Stimulated activated CD4-positive, alpha-beta T cell treated with anti-CD3 and anti-CD28 coated beads, Interleukin-4, amount 100 ng/mL, for 48 hours (primary cell): ENCODE results near the gene C16orf54.
"Not testable (repeated sequence)": the region's sequence is repeated elsewhere in the genome, so short reads cannot be mapped to it uniquely, and the experiment has no call there.

Source experiments
- DNase-seq, 2 donors: peaks; one replicate each; pipeline ENCODE4 v3.0.0-alpha.2; 2020; ENCODE audit warnings: low read depth in 2 of 2

The C16orf54 gene

GRCh38 chr16:29708917-29709600 is 36.7 kb downstream of the C16orf54 start:
- no peak for DNase-seq

- DNase-seq = not testable (repeated sequence)
These were observed 38.6 kb downstream of the C16orf54 start for GRCh38 chr16:29707160-29707559.

- DNase-seq = no peak
These were observed 40.8 kb downstream of the C16orf54 start for GRCh38 chr16:29705030-29705429.

GRCh38 chr16:29702269-29702668 is 43.5 kb downstream of the C16orf54 start:
- no peak for DNase-seq

- no peak for DNase-seq
These were observed 44.6 kb downstream of the C16orf54 start for GRCh38 chr16:29701214-29701555.

- DNase-seq = peak; percentile 63 to 65
These were observed 45.4 kb downstream of the C16orf54 start for GRCh38 chr16:29700253-29700987.

GRCh38 chr16:29699324-29700219 is 46.2 kb downstream of the C16orf54 start:
- no peak for DNase-seq

GRCh38 chr16:29698484-29699323 is 47.1 kb downstream of the C16orf54 start:
- no peak for DNase-seq

GRCh38 chr16:29698042-29698441 is 47.7 kb downstream of the C16orf54 start:
- DNase-seq = no peak

- DNase-seq = no peak
These were observed 48.4 kb downstream of the C16orf54 start for GRCh38 chr16:29697391-29697790.

- DNase-seq = no peak
These were observed 48.9 kb downstream of the C16orf54 start for GRCh38 chr16:29696881-29697331.

- DNase-seq = not testable (repeated sequence)
These were observed 50.1 kb downstream of the C16orf54 start for GRCh38 chr16:29695675-29696074.

- DNase-seq = no peak
These were observed 51.2 kb downstream of the C16orf54 start for GRCh38 chr16:29694384-29695195.

GRCh38 chr16:29692606-29693005 is 53.2 kb downstream of the C16orf54 start:
- DNase-seq = not testable (repeated sequence)
